ENCODE data around the gene ARHGAP15.

Gene ARHGAP15

GRCh38 chr2:143264851-143265250, 135.6 kb downstream of the ARHGAP15 start:
- Histone ChIP-seq H3K9ac (no peak overlapping the region), H3K79me2 (ENCODE audit: insufficient read depth, low read depth) (no peaks in the 10 kb centered on the region), H3K4me1 (ENCODE audit: low read depth, poor library complexity, severe bottlenecking) (no peaks in the 10 kb centered on the region), H3K27me3 (ENCODE audit: insufficient read depth, low read depth) (no peaks in the 10 kb centered on the region), H4K20me1 (ENCODE audit: insufficient read depth) (no peaks in the 10 kb centered on the region), H2AFZ (ENCODE audit: low read depth) (no peak overlapping the region), H3K27ac (no peak overlapping the region), H3K36me3 (ENCODE audit: insufficient read depth) (no peaks in the 10 kb centered on the region), H3K4me3 (IDR thresholded peaks at IDR 0.05; ENCODE audit: insufficient read depth, low read depth, low read length) (no peak overlapping the region), H3K4me2 (no peak overlapping the region)
- no peak for TF ChIP-seq CTCF (conservative IDR thresholded peaks at IDR 0.05; ENCODE audit: low read depth, low read length)

GRCh38 chr2:143279672-143280071, 150.5 kb downstream of the ARHGAP15 start:
- no peaks in the 10 kb centered on the region for H3K36me3 ChIP-seq (ENCODE audit: insufficient read depth)
- H3K79me2 ChIP-seq (ENCODE audit: insufficient read depth, low read depth), result no peaks in the 10 kb centered on the region
- no peak overlapping the region for H2AFZ ChIP-seq (ENCODE audit: low read depth)
- no peaks in the 10 kb centered on the region for H3K27me3 ChIP-seq (ENCODE audit: insufficient read depth, low read depth)
- H3K9ac ChIP-seq, result no peak overlapping the region
- no peaks in the 10 kb centered on the region for H4K20me1 ChIP-seq (ENCODE audit: insufficient read depth)
- no peaks in the 10 kb centered on the region for H3K4me1 ChIP-seq (ENCODE audit: low read depth, poor library complexity, severe bottlenecking)
- no peak overlapping the region for H3K4me2 ChIP-seq
- H3K27ac ChIP-seq, result no peak overlapping the region
- TF ChIP-seq CTCF (conservative IDR thresholded peaks at IDR 0.05; ENCODE audit: low read depth, low read length), result no peak
- no peak overlapping the region for H3K4me3 ChIP-seq (IDR thresholded peaks at IDR 0.05; ENCODE audit: insufficient read depth, low read depth, low read length)

- H3K4me1 ChIP-seq (ENCODE audit: low read depth, poor library complexity, severe bottlenecking), result no peaks in the 10 kb centered on the region
- no peaks in the 10 kb centered on the region for H3K79me2 ChIP-seq (ENCODE audit: insufficient read depth, low read depth)
- TF ChIP-seq CTCF (conservative IDR thresholded peaks at IDR 0.05; ENCODE audit: low read depth, low read length), result no peak
Observed at GRCh38 chr2:143280097-143280757, 151.0 kb downstream of the ARHGAP15 start.

GRCh38 chr2:143282684-143283083, 153.5 kb downstream of the ARHGAP15 start:
- no peak overlapping the region for H3K9ac ChIP-seq
- H3K4me2 ChIP-seq, result no peak overlapping the region
- H3K4me3 ChIP-seq (IDR thresholded peaks at IDR 0.05; ENCODE audit: insufficient read depth, low read depth, low read length), result no peak overlapping the region
- TF ChIP-seq CTCF (conservative IDR thresholded peaks at IDR 0.05; ENCODE audit: low read depth, low read length), result 0 out of 2 replicates have a peak, but pooled peaks have one; percentile 33
- H4K20me1 ChIP-seq (ENCODE audit: insufficient read depth), result no peaks in the 10 kb centered on the region
- no peaks in the 10 kb centered on the region for H3K27me3 ChIP-seq (ENCODE audit: insufficient read depth, low read depth)
- no peaks in the 10 kb centered on the region for H3K4me1 ChIP-seq (ENCODE audit: low read depth, poor library complexity, severe bottlenecking)
- H2AFZ ChIP-seq (ENCODE audit: low read depth), result no peak overlapping the region
- no peak overlapping the region for H3K27ac ChIP-seq
- H3K36me3 ChIP-seq (ENCODE audit: insufficient read depth), result no peaks in the 10 kb centered on the region
- no peaks in the 10 kb centered on the region for H3K79me2 ChIP-seq (ENCODE audit: insufficient read depth, low read depth)

More at GRCh38 chr2:143280097-143280757, 151.0 kb downstream of the ARHGAP15 start:
- H3K4me3 ChIP-seq (IDR thresholded peaks at IDR 0.05; ENCODE audit: insufficient read depth, low read depth, low read length), result no peak overlapping the region
- no peaks in the 10 kb centered on the region for H4K20me1 ChIP-seq (ENCODE audit: insufficient read depth)
- no peaks in the 10 kb centered on the region for H3K27me3 ChIP-seq (ENCODE audit: insufficient read depth, low read depth)
- H3K4me2 ChIP-seq, result no peak overlapping the region
- H2AFZ ChIP-seq (ENCODE audit: low read depth), result no peak overlapping the region
- H3K36me3 ChIP-seq (ENCODE audit: insufficient read depth), result no peaks in the 10 kb centered on the region
- H3K9ac ChIP-seq, result no peak overlapping the region
- no peak overlapping the region for H3K27ac ChIP-seq

Data from KMS-11 (cell line).